GM12878 (cell line): Measurements from ENCODE around the gene C1QC. TPM values are rescaled to one million over a fixed set of nuclear protein-coding genes. Genes with fewer than 3 reads are reported as not detected.

Experiments used
- ATAC-seq: fragments of 200-7000 bp; cut with Tn5 transposase; 3 replicates; pipeline ENCODE4 v1.9.1; 2020; ENCODE audit warnings: mild to moderate bottlenecking, moderate library complexity
- BruUV-seq: library from RNA; stranded (reverse); fragments of 400-500 nt; replicated peaks from 2 replicates; lab custom pipeline; 2021; lab: Mats Ljungman, UMichigan
- CTCF ChIA-PET: fragments of 300-600 bp; sonication (Branson Sonifier 250); formaldehyde crosslinking; extraction: SDS; loops from one replicate; lab custom pipeline; 2021; ENCODE audit warnings: inconsistent platforms; lab: Yijun Ruan, JAX
- POLR2A ChIA-PET: fragments of 350-600 bp; formaldehyde crosslinking; extraction: SDS; loops from one replicate; lab custom pipeline; 2021; ENCODE audit warnings: inconsistent platforms; lab: Charles Lee
- RAD21 ChIA-PET: fragments of 300-600 bp; sonication (Branson Sonifier 250); formaldehyde crosslinking; loops from one replicate; lab custom pipeline; 2023; ENCODE audit warnings: antibody characterized with exemption; ENCODE audit not compliant: unreplicated experiment; lab: Charles Lee
- SMC1A ChIA-PET: fragments of 300-600 bp; sonication (Branson Sonifier 250); formaldehyde crosslinking; loops from one replicate; lab custom pipeline; 2023; ENCODE audit not compliant: unreplicated experiment, uncharacterized antibody; lab: Charles Lee
- DNase-seq: peaks from one replicate; pipeline ENCODE4 v3.0.0-alpha.2; 2011; ENCODE audit warnings: low read depth, low spot score
- FAIRE-seq: peaks from 3 replicates; lab custom pipeline; 2011; peaks lifted over from hg19 to GRCh38; lab: Jason Lieb, UNC
- H2AFZ ChIP-seq: 2 replicates; pipeline ENCODE4 v1.6.0; 2011; ENCODE audit warnings: low read depth, low read length, control low read depth; ENCODE audit not compliant: control insufficient read depth
- H3K27ac ChIP-seq: 2 replicates; pipeline ENCODE4 v1.5.1; 2011; ENCODE audit warnings: control low read depth; ENCODE audit not compliant: control insufficient read depth, insufficient read depth
- H3K27me3 ChIP-seq, 2 experiments: replicated peaks in 1 of 2; 2 replicates each; pipeline versions ENCODE4 v1.6.0 to v1.6.1; 2011; ENCODE audit warnings: low read length in 1 of 2; ENCODE audit not compliant: control insufficient read depth in 2 of 2, insufficient read depth in 2 of 2
- H3K36me3 ChIP-seq, 2 experiments: 2 replicates each; pipeline ENCODE4 v1.5.1; 2011; ENCODE audit warnings: low read length in 1 of 2; ENCODE audit not compliant: control insufficient read depth in 2 of 2, insufficient read depth in 2 of 2
- H3K4me1 ChIP-seq: 2 replicates; pipeline ENCODE4 v1.6.1; 2011; ENCODE audit warnings: mild to moderate bottlenecking, low read length, moderate library complexity, mixed read lengths; ENCODE audit not compliant: control insufficient read depth, insufficient read depth
- H3K4me2 ChIP-seq: 2 replicates; pipeline ENCODE4 v1.6.0; 2011; ENCODE audit warnings: control low read depth; ENCODE audit not compliant: control insufficient read depth, insufficient read depth
- H3K4me3 ChIP-seq: fragments of 200-600 bp; sonication (generic); 2 replicates; pipeline ENCODE4 v1.5.1; 2016
- H3K79me2 ChIP-seq: 2 replicates; pipeline ENCODE4 v1.6.0; 2011; ENCODE audit warnings: low read length; ENCODE audit not compliant: control insufficient read depth, insufficient read depth
- H3K9ac ChIP-seq: 2 replicates; pipeline ENCODE4 v1.8.0; 2011; ENCODE audit warnings: low read length, control low read depth, mixed read lengths; ENCODE audit not compliant: control insufficient read depth, insufficient read depth
- H3K9me3 ChIP-seq: replicated peaks from 3 replicates; pipeline ENCODE4 v1.5.1; 2011; ENCODE audit warnings: mild to moderate bottlenecking, low read length; ENCODE audit not compliant: control insufficient read depth, insufficient read depth
- H4K20me1 ChIP-seq: 2 replicates; pipeline ENCODE4 v1.6.0; 2011; ENCODE audit not compliant: control insufficient read depth, insufficient read depth
- ASH2L ChIP-seq: fragments of 300-600, 200-600 bp; sonication (generic); IDR thresholded peaks from 2 replicates; pipeline ENCODE4 v1.6.1; 2017; ENCODE audit warnings: low read depth, mild to moderate bottlenecking, borderline replicate concordance
- CEBPZ ChIP-seq: fragments of 150-350 bp; IDR thresholded peaks from 2 replicates; pipeline ENCODE4 v1.6.1; 2016; ENCODE audit warnings: low read depth, low read length
- EP300 ChIP-seq, 2 experiments: fragments of 150-350 bp in 1 of 2; IDR thresholded peaks; 2 replicates each; pipeline ENCODE4 v1.6.1; 2011 to 2012; ENCODE audit warnings: low read depth in 2 of 2, low read length in 2 of 2, borderline replicate concordance in 1 of 2, improper control_type of control experiment in 1 of 2, inconsistent platforms in 1 of 2; ENCODE audit not compliant: control insufficient read depth in 1 of 2
- HDAC2 ChIP-seq: fragments of 200-600 bp; sonication (generic); IDR thresholded peaks from 2 replicates; pipeline ENCODE4 v1.6.1; 2017
- POLR2AphosphoS5 ChIP-seq: IDR thresholded peaks from 2 replicates; pipeline ENCODE4 v1.6.1; 2011; ENCODE audit warnings: mild to moderate bottlenecking, low read length, inconsistent platforms
- RAD21 ChIP-seq: IDR thresholded peaks from 2 replicates; pipeline ENCODE4 v1.6.1; 2011; ENCODE audit warnings: mild to moderate bottlenecking, low read depth, low read length, moderate library complexity; ENCODE audit not compliant: insufficient read depth
- SKIL ChIP-seq: fragments of 450-650 bp; IDR thresholded peaks from 2 replicates; pipeline ENCODE4 v1.6.1; 2017; ENCODE audit warnings: mild to moderate bottlenecking, low read depth, inconsistent platforms; ENCODE audit not compliant: poor library complexity, severe bottlenecking
- SRF ChIP-seq, 2 experiments: IDR thresholded peaks; 2 replicates each; pipeline ENCODE4 v1.6.1; 2011; ENCODE audit warnings: low read depth in 2 of 2, low read length in 2 of 2, mild to moderate bottlenecking in 1 of 2, moderate library complexity in 1 of 2
- TCF12 ChIP-seq: IDR thresholded peaks from 2 replicates; pipeline ENCODE4 v1.6.1; 2011; ENCODE audit warnings: low read depth, mild to moderate bottlenecking, low read length
- TCF3 ChIP-seq: IDR thresholded peaks from 2 replicates; pipeline ENCODE4 v1.6.1; 2012; ENCODE audit warnings: low read depth, mild to moderate bottlenecking, low read length, borderline replicate concordance; ENCODE audit not compliant: insufficient read depth
- USF1 ChIP-seq: IDR thresholded peaks from 2 replicates; pipeline ENCODE4 v1.6.1; 2011; ENCODE audit warnings: borderline replicate concordance, low read depth, mild to moderate bottlenecking, moderate library complexity, mixed read lengths, low read length; ENCODE audit not compliant: insufficient read depth; ENCODE audit errors: extremely low read length
- ZNF274 ChIP-seq: IDR thresholded peaks from one replicate; pipeline ENCODE4 v1.8.0; 2011; ENCODE audit not compliant: insufficient read length, insufficient read depth
- ZNF687 ChIP-seq: fragments of 450-650 bp; IDR thresholded peaks from 2 replicates; pipeline ENCODE4 v1.6.1; 2017; ENCODE audit warnings: mild to moderate bottlenecking, moderate library complexity
- WGBS: methylation state at CpG from one replicate; pipeline ENCODE4 v1.1.6; 2016; ENCODE audit warnings: low lambda C conversion rate; ENCODE audit not compliant: insufficient replicate concordance, insufficient coverage; ENCODE audit errors: missing lambda C conversion rate; 5-methylcytosine and 5-hydroxymethylcytosine counted together
- in situ Hi-C: fragments of 300-500 bp; cut with MboI; formaldehyde crosslinking; loops from 9 replicates; pipeline ENCODE4 v1.14.3; 2018; ENCODE audit warnings: mixed read lengths
- intact Hi-C: fragments of 100-400 bp; cut with micrococcal nuclease; formaldehyde crosslinking; loops from one replicate; pipeline ENCODE4 v1.14.2; 2022; ENCODE audit not compliant: unreplicated experiment
- polyA plus RNA-seq, 11 experiments: library from polyadenylated mRNA; depleted of rRNA in 4 of 11; unstranded in 6 of 11; stranded (reverse) in 5 of 11; fragments of >200 nt; fragmentation: Nextera tagmentation in 4 of 11; fragmentation: Illumina TruSeq in 1 of 11; extraction: Ambion mirVana in 4 of 11; extraction: Trizol in 1 of 11; gene quantifications; 1 replicate in 1 of 11; 2 replicates in 10 of 11; pipeline versions ENCODE4 v1.2.1 to v1.2.3, GENCODE V29; 2011 to 2016; ENCODE audit warnings: inconsistent platforms in 2 of 11, missing spikeins in 2 of 11, low read depth in 1 of 11
- total RNA-seq, 4 experiments: library from RNA; depleted of rRNA in 3 of 4; stranded (reverse); fragments of >200 nt in 3 of 4; fragmentation: Illumina TruSeq in 1 of 4; extraction: Trizol in 1 of 4; gene quantifications; 2 replicates each; pipeline versions ENCODE4 v1.2.1 to v1.2.3, GENCODE V29; 2013 to 2021

The C1QC gene
- total and polyA plus RNA-seq, 10 of the 15 experiments (the other 5 are each of a cell fraction or from before 2014, with no cell fraction given) = 0.74 TPM; not detected in 9

GRCh38 chr1:22608361-22608760 lies 35.1 kb upstream of the C1QC start:
- Histone ChIP-seq H3K4me3 (no peak overlapping the region), H4K20me1 (no peaks in the 10 kb centered on the region), H3K36me3 (no peaks in the 10 kb centered on the region), H3K9me3 (no peaks in the 10 kb centered on the region), H3K4me2 (no peak overlapping the region), H2AFZ (no peak overlapping the region), H3K4me1 (no peaks in the 10 kb centered on the region), H3K27me3 (no peaks in the 10 kb centered on the region; a peak in 2 of 4 replicates), H3K27ac (no peak overlapping the region), H3K9ac (no peak overlapping the region), H3K79me2 (no peaks in the 10 kb centered on the region)
- ATAC-seq (no peak), DNase-seq (no peak), FAIRE-seq (no peak)
- RAD21 ChIA-PET = no interaction called here
- BruUV-seq = no TSS peak
- intact Hi-C loops = no loop called here
- SMC1A ChIA-PET = no interaction called here
- CTCF ChIA-PET = no interaction called here
- 8% methylated on average over 3 of the region's 3 CpGs for WGBS
- POLR2A ChIA-PET = no interaction called here
- in situ Hi-C loops = no loop called here
- TF ChIP-seq POLR2AphosphoS5 (no peak), EP300 (IDR thresholded peaks at IDR 0.05; ENCODE audit: borderline replicate concordance in 1 of 2, control insufficient read depth in 1 of 2, low read depth in 2 of 2, low read length in 2 of 2) (no peak), USF1 (no peak), ASH2L (no peak), ZNF274 (no peak), TCF3 (no peak), ZNF687 (no peak), SKIL (no peak), TCF12 (no peak), HDAC2 (no peak), RAD21 (no peak), CEBPZ (no peak), SRF (IDR thresholded peaks at IDR 0.05; ENCODE audit: low read depth in 2 of 2, low read length in 2 of 2) (no peak)
